ENCODE results near the gene TMPRSS15. TPM values are rescaled to one million over a fixed set of nuclear protein-coding genes. Genes with fewer than 3 reads are reported as not detected.

Gene TMPRSS15
- total RNA-seq, 2 donors from 2014 or later = 0.13 to 0.24 TPM

DNA sequence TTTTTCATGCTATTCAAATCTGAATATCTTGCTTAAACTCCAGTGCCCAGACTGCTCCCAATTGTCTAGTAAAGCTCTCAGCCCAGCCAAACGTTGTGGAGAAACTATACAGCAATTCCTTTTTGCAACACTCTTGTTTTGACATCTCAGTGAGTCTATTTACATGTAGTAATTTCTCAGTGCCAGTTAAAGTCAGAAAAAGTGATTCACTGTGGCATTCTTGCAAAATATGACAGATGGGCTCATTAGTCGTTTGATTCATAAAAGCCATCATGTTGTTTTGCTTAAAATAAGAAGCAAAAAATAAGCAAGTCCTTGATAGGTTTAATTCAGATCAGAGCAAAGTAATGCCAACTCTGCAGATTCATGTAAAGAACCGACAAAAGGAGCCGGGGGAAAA, 20.7 kb upstream of the TMPRSS15 start:
- Mint-ChIP-seq H3K9me3 (peaks cover 11% of the 10 kb centered on the region), H3K27ac (no peak overlapping the region), H3K27me3 (ENCODE audit: insufficient read depth) (no peaks in the 10 kb centered on the region), H3K36me3 (ENCODE audit: low read depth) (no peaks in the 10 kb centered on the region), H3K4me3 (no peak overlapping the region), H3K4me1 (peaks cover 11% of the 10 kb centered on the region)
- no peak overlapping the region for H3K27ac ChIP-seq (ENCODE audit: low read depth, low read length)
- TF ChIP-seq, protein P1, sequence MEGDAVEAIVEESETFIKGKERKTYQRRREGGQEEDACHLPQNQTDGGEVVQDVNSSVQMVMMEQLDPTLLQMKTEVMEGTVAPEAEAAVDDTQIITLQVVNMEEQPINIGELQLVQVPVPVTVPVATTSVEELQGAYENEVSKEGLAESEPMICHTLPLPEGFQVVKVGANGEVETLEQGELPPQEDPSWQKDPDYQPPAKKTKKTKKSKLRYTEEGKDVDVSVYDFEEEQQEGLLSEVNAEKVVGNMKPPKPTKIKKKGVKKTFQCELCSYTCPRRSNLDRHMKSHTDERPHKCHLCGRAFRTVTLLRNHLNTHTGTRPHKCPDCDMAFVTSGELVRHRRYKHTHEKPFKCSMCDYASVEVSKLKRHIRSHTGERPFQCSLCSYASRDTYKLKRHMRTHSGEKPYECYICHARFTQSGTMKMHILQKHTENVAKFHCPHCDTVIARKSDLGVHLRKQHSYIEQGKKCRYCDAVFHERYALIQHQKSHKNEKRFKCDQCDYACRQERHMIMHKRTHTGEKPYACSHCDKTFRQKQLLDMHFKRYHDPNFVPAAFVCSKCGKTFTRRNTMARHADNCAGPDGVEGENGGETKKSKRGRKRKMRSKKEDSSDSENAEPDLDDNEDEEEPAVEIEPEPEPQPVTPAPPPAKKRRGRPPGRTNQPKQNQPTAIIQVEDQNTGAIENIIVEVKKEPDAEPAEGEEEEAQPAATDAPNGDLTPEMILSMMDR (conservative IDR thresholded peaks at IDR 0.05) = no peak
- no peaks in the 10 kb centered on the region for H3K36me3 ChIP-seq (ENCODE audit: control insufficient read depth, insufficient read depth, low read length)
- no peak overlapping the region for H3K9ac ChIP-seq (ENCODE audit: extremely low read depth, low read length, poor library complexity, severe bottlenecking)
- no peaks in the 10 kb centered on the region for H3K27me3 ChIP-seq (ENCODE audit: control insufficient read depth, insufficient read depth, low read length, poor library complexity, severe bottlenecking)
- WGBS, 2 experiments (ENCODE audit: insufficient coverage in 1 of 2, insufficient read length in 1 of 2) = 85 to 87% methylated on average over 3 to 4 of the region's 4 CpGs
- DNase-seq = no peak
- H3K9me3 ChIP-seq (ENCODE audit: control insufficient read depth, low read length) = no peaks in the 10 kb centered on the region
- H3K4me3 ChIP-seq (ENCODE audit: low read length) = no peak overlapping the region
- no peaks in the 10 kb centered on the region for H3K4me1 ChIP-seq (ENCODE audit: control insufficient read depth, insufficient read depth, low read length)

DNA sequence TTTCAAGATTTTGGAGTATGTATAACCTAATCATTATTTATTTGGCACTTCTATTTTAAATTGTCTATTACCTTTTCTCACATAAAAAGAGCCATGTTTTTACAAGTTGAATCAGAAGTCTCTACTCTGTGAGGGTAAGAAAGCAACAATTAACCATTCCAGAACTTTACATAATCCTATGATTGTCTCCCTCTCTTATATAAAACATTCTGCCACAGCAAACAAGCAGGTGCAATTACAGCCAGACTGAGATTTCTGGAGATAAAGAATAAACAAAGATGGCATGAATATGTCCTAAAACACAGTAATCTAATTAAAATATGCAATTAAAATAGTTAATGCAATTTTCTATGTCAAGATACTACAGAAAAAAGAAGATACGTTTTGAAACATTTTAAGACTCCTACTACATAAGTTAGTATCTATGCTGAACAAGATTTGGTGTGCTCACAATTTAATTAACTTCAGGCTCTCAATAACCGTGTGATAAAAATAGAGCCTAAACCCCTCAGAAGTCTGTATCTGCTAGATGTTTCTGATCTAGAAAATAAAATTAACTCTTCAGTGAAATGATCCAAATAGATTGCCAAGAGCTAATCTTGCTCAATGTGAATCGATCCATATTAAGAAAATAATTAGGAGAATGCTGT, 13.7 kb upstream of the TMPRSS15 start:
- Mint-ChIP-seq H3K4me1 (peaks cover 10% of the 10 kb centered on the region), H3K9me3 (no peaks in the 10 kb centered on the region), H3K27ac (no peak overlapping the region), H3K27me3 (ENCODE audit: insufficient read depth) (no peaks in the 10 kb centered on the region), H3K36me3 (ENCODE audit: low read depth) (no peaks in the 10 kb centered on the region), H3K4me3 (no peak overlapping the region)
- WGBS, 2 experiments (ENCODE audit: insufficient coverage in 1 of 2, insufficient read length in 1 of 2) = 83 to 97% methylated on average over 1 to 2 of the region's 3 CpGs
- no peak for DNase-seq
- no peak overlapping the region for H3K9ac ChIP-seq (ENCODE audit: extremely low read depth, low read length, poor library complexity, severe bottlenecking)
- no peaks in the 10 kb centered on the region for H3K27me3 ChIP-seq (ENCODE audit: control insufficient read depth, insufficient read depth, low read length, poor library complexity, severe bottlenecking)
- peaks cover 4% of the 10 kb centered on the region for H3K4me1 ChIP-seq (ENCODE audit: control insufficient read depth, insufficient read depth, low read length)
- H3K9me3 ChIP-seq (ENCODE audit: control insufficient read depth, low read length) = no peaks in the 10 kb centered on the region
- H3K4me3 ChIP-seq (ENCODE audit: low read length) = no peak overlapping the region
- TF ChIP-seq, protein P1 (conservative IDR thresholded peaks at IDR 0.05) = no peak
- H3K36me3 ChIP-seq (ENCODE audit: control insufficient read depth, insufficient read depth, low read length) = no peaks in the 10 kb centered on the region
- no peak overlapping the region for H3K27ac ChIP-seq (ENCODE audit: low read depth, low read length)

DNA sequence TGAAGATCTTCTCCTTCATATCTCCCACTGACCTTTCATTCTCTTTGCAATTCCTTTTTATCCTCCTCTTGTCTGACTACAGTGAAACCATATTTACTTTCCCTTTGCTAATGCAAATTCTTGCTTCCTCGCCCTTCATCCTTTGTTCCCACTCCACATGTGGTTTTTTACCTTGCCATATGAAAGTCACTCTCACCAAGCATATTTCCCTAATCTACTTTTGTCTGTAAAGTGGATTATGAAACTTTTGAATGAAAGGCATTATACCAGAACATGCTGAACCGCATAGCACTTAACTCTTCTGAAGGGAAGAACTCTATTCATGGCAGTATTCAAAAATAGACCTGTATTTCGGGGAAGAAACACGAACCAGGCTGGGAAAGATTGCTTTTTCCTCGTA, 8.0 kb upstream of the TMPRSS15 start:
- TF ChIP-seq, protein P1 (conservative IDR thresholded peaks at IDR 0.05) = no peak
- Mint-ChIP-seq H3K36me3 (ENCODE audit: low read depth) (no peaks in the 10 kb centered on the region), H3K27me3 (ENCODE audit: insufficient read depth) (no peaks in the 10 kb centered on the region), H3K4me3 (peak overlapping the region; percentile 2), H3K9me3 (no peaks in the 10 kb centered on the region), H3K4me1 (peaks cover 18% of the 10 kb centered on the region), H3K27ac (peak overlapping the region; percentile 44)
- H3K4me1 ChIP-seq (ENCODE audit: control insufficient read depth, insufficient read depth, low read length) = peaks cover 4% of the 10 kb centered on the region
- H3K27ac ChIP-seq (ENCODE audit: low read depth, low read length) = peak overlapping the region; percentile 40
- H3K36me3 ChIP-seq (ENCODE audit: control insufficient read depth, insufficient read depth, low read length) = no peaks in the 10 kb centered on the region
- no peak for DNase-seq
- H3K27me3 ChIP-seq (ENCODE audit: control insufficient read depth, insufficient read depth, low read length, poor library complexity, severe bottlenecking) = no peaks in the 10 kb centered on the region
- peak overlapping the region; percentile 47 for H3K4me3 ChIP-seq (ENCODE audit: low read length)
- WGBS, 2 experiments (ENCODE audit: insufficient coverage in 1 of 2, insufficient read length in 1 of 2) = 3% methylated on average over 5 of the region's 5 CpGs; no CpG with 5 or more reads in 1 of the 2 experiments
- peak overlapping the region; percentile 12 for H3K9ac ChIP-seq (ENCODE audit: extremely low read depth, low read length, poor library complexity, severe bottlenecking)
- no peaks in the 10 kb centered on the region for H3K9me3 ChIP-seq (ENCODE audit: control insufficient read depth, low read length)
